D721Med (cell line): Measurements from ENCODE around the gene RPL5.

ENCODE experiments used
- DNase-seq: peaks from one replicate; pipeline ENCODE4 v3.0.0; 2011; ENCODE audit warnings: low spot score; ENCODE audit not compliant: insufficient read length
- FAIRE-seq: peaks from 2 replicates; lab custom pipeline; 2011; peaks lifted over from hg19 to GRCh38; lab: Jason Lieb, UNC
- TF ChIP-seq, protein P1 (sequence below): IDR thresholded peaks from 2 replicates; pipeline ENCODE4 v1.5.1; 2012; ENCODE audit warnings: mild to moderate bottlenecking, control low read depth; ENCODE audit not compliant: insufficient read depth; ENCODE audit errors: missing control alignments

Gene RPL5

GRCh38 chr1:92820551-92820950 is 11.3 kb upstream of the RPL5 start:
- DNase-seq (no peak), FAIRE-seq (no peak)
- TF ChIP-seq, protein P1, sequence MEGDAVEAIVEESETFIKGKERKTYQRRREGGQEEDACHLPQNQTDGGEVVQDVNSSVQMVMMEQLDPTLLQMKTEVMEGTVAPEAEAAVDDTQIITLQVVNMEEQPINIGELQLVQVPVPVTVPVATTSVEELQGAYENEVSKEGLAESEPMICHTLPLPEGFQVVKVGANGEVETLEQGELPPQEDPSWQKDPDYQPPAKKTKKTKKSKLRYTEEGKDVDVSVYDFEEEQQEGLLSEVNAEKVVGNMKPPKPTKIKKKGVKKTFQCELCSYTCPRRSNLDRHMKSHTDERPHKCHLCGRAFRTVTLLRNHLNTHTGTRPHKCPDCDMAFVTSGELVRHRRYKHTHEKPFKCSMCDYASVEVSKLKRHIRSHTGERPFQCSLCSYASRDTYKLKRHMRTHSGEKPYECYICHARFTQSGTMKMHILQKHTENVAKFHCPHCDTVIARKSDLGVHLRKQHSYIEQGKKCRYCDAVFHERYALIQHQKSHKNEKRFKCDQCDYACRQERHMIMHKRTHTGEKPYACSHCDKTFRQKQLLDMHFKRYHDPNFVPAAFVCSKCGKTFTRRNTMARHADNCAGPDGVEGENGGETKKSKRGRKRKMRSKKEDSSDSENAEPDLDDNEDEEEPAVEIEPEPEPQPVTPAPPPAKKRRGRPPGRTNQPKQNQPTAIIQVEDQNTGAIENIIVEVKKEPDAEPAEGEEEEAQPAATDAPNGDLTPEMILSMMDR = no peak

GRCh38 chr1:92822879-92823278 is 9.0 kb upstream of the RPL5 start:
- DNase-seq (no peak), FAIRE-seq (no peak)

GRCh38 chr1:92826792-92827191 is 5.0 kb upstream of the RPL5 start:
- DNase-seq = no peak
- FAIRE-seq = no peak
- TF ChIP-seq, protein P1 = no peak

More at GRCh38 chr1:92822879-92823278, 9.0 kb upstream of the RPL5 start:
- TF ChIP-seq, protein P1 = no peak

GRCh38 chr1:92831368-92831761 is 475 bp upstream of the RPL5 start:
- no peak for FAIRE-seq
- no peak for DNase-seq

DNA sequence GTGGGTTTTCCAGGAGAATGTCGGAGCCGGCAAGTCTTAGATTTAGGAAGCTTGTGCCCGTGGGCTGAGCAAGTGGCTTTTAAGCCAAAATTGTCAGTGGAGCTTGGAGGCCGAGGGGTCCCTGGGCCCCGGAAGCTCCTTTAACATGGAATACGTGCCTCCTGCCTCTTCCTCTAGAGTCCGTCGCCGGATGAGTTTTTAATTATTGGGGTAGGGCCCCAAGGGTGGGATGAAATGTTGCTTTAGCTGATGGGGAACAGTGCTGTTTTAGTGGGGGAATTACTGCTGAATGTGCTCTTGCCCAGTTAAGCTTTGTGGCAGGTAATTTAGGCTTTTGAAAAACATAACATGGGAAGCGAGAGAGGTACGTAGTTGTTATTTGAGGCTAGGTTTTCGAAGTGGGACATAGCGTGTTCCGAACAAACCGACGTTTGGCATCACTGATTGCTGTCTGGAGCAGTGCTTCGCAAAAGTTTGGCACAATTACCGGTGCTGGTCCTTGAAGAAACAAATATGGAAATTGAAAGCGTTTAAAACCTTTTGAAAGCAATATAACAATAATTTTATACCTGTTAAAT is 786 bp downstream of the RPL5 start:
- TF ChIP-seq, protein P1 = no peak
- no peak for FAIRE-seq

More at GRCh38 chr1:92831368-92831761, 475 bp upstream of the RPL5 start:
- TF ChIP-seq, protein P1 = no peak

GRCh38 chr1:92833840-92834239 is 2.0 kb downstream of the RPL5 start:
- TF ChIP-seq, protein P1 = no peak
- no peak for DNase-seq
- FAIRE-seq = no peak

More for the DNA sequence above, 786 bp downstream of the RPL5 start:
- DNase-seq = no peak

GRCh38 chr1:92834617-92835016 is 2.8 kb downstream of the RPL5 start:
- no peak for FAIRE-seq
- DNase-seq = no peak
- TF ChIP-seq, protein P1 = no peak
